Suprapubic skin (tissue), 4 donors: ENCODE results near the gene MAP4K5.

Experiments
- CTCF ChIP-seq, 2 donors: fragments of 200-600 bp in 1 of 2; fragments of 450-650 bp in 1 of 2; sonication (generic) in 1 of 2; IDR thresholded peaks; one replicate each; pipeline ENCODE4 v1.5.1; 2016 to 2019; ENCODE audit warnings: antibody characterized with exemption in 2 of 2, mild to moderate bottlenecking in 1 of 2, moderate library complexity in 1 of 2
- EP300 ChIP-seq: sonication (generic); formaldehyde crosslinking; IDR thresholded peaks from one replicate; pipeline ENCODE4 v1.6.1; 2017; ENCODE audit warnings: antibody characterized with exemption
- POLR2A ChIP-seq, 2 donors: fragments of 450-650 bp; IDR thresholded peaks; one replicate each; pipeline ENCODE4 v1.6.1; 2017; ENCODE audit warnings: antibody characterized with exemption in 2 of 2, mild to moderate bottlenecking in 2 of 2, moderate library complexity in 2 of 2
- POLR2AphosphoS5 ChIP-seq, 3 donors: sonication (generic); formaldehyde crosslinking; IDR thresholded peaks; one replicate each; pipeline ENCODE4 v1.6.1; 2017; ENCODE audit warnings: antibody characterized with exemption in 3 of 3

DNA sequence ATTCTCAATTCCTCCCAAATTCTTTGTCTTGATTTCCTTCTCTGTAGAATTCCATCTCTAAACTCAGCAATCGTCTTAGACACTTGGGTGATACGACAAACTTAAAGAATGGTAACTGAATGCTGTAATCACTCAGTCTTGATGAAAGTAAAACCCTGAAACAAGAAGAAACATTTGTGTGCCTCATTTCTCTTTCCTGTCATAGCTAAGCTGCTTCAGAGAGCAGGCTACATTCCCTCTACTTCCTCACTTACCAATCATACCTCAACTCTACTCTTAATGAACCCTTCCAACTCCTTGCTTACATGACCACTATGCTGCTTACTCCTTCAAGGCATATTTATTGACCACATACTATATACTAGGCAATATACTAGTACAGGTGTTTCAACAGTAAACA lies 8.3 kb downstream of the MAP4K5 start:
- TF ChIP-seq CTCF (IDR thresholded peaks at IDR 0.05) = no peak
- no peak for TF ChIP-seq POLR2AphosphoS5 (IDR thresholded peaks at IDR 0.05)
- TF ChIP-seq POLR2A (IDR thresholded peaks at IDR 0.05) = no peak
- TF ChIP-seq EP300 = no peak
